ENCODE data around the gene USP26.
"Not testable (repeated sequence)": the region's sequence is repeated elsewhere in the genome, so short reads cannot be mapped to it uniquely, and the experiment has no call there.

The USP26 gene

DNA sequence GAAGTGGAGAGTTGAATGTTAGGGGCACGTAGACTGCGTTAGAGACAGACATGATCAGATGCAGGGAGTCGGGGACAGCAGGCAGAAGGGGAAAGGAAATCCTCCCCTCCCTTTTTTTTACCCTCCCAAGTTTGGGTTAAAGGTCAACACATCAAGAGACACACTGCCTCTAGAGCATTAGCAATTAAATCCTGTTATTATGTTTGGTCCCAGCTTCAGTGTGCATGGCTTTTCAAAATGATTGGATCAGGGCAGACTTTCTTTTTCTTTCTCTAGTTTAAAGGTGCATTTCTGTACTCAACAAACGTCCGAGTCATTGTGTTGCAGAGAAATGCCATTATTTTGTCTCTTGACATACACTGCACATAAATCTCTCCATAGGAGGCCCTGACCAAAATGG is 63.9 kb downstream of the USP26 start:
- DNase-seq, result no peak

DNA sequence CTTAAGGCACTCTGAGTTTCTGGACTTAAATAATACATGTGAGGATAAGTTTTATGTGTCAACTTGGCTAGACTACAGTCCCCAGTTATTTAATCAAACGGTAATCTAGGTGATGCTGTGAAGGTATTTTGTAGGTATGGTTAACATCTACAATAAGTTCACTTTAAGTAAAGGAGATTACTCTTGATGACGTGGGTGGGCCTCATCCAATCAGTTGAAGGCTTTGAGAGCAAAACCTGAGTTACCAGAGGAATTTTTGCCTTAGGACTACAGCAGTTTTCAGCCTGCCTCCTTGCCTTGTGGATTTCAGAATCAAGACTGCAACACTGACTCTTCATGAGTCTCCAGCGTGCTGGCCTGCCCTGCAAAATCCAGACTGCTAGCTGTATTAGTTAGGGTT is 78.7 kb downstream of the USP26 start:
- no peak for DNase-seq

DNA sequence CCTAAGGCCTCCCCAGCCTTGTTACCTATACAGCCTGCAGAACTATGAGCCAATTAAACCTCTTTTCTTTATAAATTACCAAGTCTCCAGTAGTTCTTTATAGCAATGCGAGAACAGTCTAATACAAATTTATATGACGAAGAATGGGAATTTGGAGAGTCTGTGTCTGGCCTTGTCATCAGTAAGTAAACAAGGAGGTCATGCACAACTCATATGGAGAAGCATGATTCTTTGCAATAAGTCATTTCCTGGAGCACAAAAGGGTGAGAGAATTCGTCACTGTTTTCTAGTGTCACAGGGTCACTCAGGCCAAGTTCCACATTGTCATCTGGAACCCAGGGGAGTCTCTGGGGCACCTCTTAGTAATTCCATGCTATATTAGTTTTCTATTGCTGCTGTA is 89.5 kb downstream of the USP26 start:
- no peak for DNase-seq

DNA sequence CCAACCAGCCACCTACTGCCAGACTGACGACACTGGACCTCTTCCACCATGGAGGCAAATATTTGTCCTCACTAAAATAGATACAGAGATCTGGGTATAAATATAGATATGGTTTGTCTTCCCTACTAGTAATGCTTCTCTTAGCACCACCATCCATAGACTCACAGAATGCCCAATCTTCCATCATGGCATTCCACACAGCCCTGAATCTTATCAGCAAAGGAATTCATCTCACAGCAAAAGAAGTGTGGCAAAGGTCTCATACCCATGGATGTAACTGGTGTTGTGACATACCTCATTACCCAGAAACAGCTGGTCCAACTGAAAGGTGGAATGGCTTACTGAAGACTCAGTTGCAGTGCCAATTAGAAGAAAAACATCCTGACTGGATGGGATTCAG is 91.3 kb downstream of the USP26 start:
- DNase-seq, result no peak

DNA sequence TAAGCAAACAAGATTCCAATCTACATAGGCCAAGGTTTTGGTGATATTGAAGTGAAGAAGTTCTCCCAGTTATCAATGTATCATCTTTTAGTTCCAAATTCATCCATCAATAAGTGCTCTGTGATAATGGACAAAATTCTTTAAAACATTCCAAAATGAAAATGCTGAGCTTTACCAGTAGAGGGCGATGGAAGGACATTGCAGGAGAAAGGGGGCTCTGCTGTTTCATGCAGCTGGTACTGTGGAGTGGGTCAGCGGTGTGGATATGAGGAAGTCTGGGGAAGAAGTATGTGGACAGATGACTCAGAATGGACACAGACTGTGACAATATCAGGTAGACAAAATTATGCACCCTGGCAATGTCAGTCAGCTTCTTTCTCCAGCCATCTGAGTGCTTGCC is 91.9 kb downstream of the USP26 start:
- DNase-seq, result peak; percentile 2

DNA sequence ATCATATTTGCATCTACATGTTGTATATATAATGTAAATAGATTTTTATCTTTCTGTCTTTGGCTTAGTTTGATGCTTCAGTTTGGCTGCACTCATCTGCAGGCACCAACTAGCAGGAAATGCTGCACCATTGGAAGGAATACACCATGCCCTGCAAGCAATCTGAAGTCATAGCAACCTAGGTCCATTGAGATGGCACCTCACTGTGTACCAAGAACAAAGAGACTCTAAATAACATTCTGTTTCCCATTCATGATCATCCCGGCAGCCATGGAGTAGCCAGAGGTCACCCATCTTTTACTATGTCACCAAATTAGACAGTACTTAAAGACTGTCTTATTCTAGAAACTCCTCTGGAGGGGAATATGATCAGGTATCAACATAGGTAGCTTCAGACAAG is 97.7 kb downstream of the USP26 start:
- DNase-seq, result no peak

DNA sequence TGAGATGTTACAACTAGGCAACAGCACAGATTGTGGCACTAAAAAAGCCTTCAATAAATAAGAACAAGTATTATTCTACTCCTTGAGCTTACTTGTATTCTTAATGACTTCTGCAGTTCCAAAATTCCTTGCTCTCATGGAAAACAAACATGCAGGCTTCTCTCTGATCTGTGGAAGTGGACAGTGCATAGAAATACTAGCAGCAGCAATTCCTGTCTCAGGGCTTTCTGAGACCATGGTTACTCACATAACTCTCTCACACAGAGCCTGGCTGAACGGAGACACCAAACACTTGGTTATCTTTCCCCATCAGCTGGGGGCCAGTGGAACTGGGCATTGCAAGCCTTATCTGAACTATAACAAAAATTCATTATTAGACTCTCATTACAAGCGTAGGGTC is 106.1 kb downstream of the USP26 start:
- DNase-seq, result no peak

DNA sequence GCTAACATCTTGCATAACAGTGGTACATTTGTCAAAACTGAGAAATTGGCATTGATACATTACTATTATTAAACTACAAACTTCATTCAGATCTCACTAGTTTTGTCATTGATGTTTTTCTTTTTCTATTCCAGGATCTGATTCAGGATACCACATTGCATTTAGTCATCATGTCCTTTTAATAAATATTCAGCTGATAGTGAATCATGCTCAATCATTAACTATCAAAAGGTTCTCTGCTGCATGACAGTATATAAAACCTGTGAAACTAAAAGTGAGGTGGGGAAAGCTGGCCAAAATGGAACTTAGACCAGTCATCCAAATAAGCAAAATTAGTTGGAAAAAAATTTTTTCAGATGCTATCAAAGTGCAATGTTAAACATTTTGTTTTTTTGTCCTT is 110.4 kb downstream of the USP26 start:
- no peak for DNase-seq

DNA sequence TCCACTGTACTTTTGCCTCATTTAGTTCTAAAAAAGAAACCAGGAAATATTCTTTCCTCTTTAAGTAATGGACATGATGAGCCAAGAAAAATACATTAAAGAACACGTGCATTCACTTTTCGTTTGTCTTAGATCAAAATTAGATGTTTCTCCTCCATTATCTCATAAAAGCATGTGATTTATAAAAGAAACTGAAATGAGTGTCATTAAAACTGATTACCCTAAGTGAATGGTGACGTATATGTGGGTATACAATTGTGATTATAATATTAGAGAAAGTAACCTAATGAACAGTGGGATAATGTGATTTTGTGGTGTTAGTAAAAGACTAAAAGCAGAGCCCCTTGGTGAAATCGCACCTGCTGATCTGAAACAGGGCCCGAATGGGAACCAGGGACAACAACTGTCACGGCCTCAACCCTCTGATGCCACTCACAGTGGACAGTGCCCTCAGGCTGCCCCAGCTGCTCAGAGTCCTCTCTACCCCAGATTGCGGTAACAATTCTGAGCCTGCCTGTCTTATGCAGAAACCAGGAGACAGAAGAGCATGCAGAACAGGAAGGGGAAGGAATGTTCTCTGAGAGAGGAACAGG is 112.8 kb downstream of the USP26 start:
- no peak for DNase-seq

DNA sequence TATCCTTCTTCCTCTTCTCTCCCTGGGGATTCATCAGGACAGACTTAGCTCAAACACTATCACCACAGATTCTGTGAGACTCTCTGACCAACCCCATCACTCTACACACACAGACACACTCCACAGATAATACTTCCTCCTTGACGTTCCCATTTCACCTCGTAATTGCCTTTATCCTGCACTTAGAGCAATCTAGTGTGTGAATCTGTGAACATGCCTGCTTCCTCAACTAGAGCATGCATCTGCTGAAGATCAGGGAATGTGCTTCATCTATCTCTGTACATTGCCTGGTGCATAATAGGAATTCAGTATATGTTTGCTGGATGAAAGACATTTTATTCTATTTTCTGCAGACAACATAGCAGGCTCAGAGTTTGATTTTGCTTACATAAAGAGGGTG is 113.4 kb downstream of the USP26 start:
- no peak for DNase-seq

DNA sequence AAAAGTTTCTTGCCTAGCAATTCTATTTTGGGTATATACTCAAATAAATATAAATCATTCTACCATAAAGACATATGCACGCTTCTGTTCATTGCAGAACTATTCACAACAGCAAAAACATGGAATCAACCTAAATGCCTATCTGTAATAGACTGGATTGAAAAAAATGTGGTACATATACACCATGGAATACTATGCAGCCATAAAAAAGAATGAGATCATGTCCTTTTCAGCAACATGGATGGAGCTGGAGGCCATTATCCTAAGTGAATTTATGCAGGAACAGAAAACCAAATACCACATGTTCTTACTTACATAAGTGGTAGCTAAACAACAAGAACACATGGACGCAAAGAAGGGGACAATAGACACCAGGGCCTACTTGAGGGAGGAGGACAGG is 116.9 kb downstream of the USP26 start:
- not testable (repeated sequence) for DNase-seq

All from NCI-H510A treated with DMSO at 0.1 percent for 48 hours (cell line).